Fibroblast of villous mesenchyme (primary cell): ENCODE data around the gene AFAP1L1. TPM values are rescaled to one million over a fixed set of nuclear protein-coding genes. Genes with fewer than 3 reads are reported as not detected.

ENCODE experiments used
- DNase-seq: peaks from one replicate; pipeline ENCODE4 v3.0.0-alpha.2; 2010; ENCODE audit warnings: low read depth
- H3K4me3 ChIP-seq: 2 replicates; pipeline ENCODE4 v1.5.1; 2011; ENCODE audit warnings: low read depth, mild to moderate bottlenecking, low read length
- total RNA-seq: library from RNA; depleted of rRNA; stranded (reverse); fragments of >200 nt; gene quantifications from 2 replicates; pipeline ENCODE4 v1.2.3, GENCODE V29; 2012
- TF ChIP-seq, protein P1 (sequence below): IDR thresholded peaks from 2 replicates; pipeline ENCODE4 v1.5.1; 2012; ENCODE audit warnings: low read depth, mild to moderate bottlenecking, low read length; ENCODE audit not compliant: insufficient read depth

The AFAP1L1 gene
- total RNA-seq, 1 donor: 10.8 TPM

DNA sequence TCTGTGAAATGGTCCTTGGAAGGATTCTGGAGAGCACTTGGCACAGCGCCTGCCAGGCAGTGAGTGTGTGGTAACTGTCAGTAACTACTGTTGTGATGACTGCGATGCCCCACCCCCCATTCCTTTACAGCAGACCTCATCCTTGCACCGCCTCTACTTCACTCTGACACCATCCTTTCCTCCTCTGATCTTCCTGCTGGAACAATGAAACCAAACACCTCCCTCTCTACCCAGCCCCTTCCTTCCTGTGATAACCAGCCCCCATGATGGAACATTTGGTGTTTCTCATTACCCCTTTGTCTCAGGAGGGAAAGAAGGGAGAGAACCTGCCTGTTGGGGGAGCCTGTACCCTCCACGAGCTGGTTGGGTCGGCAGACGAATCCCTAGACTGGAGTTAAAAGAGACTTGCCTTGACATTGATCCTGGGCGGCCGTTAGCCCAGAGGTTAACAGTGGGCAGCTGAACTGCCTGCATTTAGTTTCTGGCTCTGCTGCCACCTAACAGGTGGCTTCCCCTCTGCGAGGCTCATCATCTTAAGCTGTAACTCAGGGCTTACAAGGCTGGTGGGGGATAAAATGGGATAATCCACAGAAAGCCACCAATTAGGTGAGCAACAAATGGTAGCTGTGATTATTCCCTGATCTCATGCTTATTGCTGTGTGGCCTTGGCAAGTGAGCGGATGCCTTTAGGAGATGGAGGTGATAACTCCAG lies 39.4 kb downstream of the AFAP1L1 start:
- peak; percentile 37 for DNase-seq
- no peak overlapping the region for H3K4me3 ChIP-seq
- TF ChIP-seq, protein P1, sequence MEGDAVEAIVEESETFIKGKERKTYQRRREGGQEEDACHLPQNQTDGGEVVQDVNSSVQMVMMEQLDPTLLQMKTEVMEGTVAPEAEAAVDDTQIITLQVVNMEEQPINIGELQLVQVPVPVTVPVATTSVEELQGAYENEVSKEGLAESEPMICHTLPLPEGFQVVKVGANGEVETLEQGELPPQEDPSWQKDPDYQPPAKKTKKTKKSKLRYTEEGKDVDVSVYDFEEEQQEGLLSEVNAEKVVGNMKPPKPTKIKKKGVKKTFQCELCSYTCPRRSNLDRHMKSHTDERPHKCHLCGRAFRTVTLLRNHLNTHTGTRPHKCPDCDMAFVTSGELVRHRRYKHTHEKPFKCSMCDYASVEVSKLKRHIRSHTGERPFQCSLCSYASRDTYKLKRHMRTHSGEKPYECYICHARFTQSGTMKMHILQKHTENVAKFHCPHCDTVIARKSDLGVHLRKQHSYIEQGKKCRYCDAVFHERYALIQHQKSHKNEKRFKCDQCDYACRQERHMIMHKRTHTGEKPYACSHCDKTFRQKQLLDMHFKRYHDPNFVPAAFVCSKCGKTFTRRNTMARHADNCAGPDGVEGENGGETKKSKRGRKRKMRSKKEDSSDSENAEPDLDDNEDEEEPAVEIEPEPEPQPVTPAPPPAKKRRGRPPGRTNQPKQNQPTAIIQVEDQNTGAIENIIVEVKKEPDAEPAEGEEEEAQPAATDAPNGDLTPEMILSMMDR: no peak

DNA sequence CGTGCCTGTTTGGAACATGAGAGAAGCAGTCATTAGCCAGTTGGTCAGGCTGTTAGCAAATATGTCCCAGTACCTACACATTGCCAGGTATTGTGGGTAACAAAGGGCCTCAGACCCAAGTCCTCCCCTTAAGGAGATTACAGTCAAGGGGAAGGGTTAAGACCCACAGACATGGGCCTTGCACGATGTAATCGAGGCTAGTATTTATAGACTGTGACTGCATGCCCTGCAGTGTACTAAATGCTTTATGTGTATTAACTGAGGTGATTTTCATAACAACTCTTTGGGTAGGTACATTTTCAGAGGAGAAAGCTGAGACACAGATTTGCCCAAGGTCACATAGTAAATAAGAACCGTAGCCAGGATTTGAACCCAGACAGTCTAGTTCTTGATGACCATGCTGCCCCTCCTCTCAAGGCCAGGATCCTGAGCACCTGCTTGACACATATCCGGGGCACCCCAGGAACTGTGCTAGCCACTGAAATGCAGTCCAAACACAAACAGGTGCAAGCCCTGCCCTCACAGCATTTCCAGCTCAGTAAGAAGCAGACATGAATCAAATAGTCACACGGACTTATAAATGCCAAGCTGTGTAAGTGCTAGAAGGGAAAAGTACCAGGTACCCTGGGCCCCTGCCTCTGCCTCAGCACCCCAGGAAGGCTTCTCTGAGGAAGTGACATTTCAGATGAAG lies 41.6 kb downstream of the AFAP1L1 start:
- TF ChIP-seq, protein P1: no peak
- no peak for DNase-seq
- no peak overlapping the region for H3K4me3 ChIP-seq

DNA sequence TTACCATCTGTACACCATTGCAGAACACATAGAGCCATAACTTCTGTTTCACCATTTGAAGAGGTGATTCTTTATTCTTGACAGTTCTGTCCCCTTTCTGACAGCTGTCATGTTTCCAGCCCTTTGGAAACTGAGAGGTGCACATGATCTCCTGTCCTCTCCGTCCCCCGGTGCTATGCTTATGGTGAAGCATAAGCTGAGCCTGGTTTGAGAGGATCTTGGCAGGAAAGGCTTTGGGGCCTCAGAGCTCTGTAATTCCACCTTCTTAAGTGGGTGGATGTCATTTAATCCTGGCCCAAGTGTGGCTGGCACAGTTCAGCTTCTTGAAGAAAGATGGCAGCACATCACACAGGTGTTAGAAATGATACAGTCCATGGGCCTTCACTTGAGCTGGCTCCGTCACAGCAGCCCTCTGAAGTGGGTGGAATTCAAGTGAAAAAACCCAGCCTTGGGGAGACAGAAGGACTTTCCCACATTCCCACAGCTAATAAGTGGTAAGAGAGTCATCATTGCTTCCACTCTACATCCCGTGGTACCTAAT lies 43.0 kb downstream of the AFAP1L1 start:
- no peak overlapping the region for H3K4me3 ChIP-seq
- no peak for DNase-seq
- TF ChIP-seq, protein P1: no peak

DNA sequence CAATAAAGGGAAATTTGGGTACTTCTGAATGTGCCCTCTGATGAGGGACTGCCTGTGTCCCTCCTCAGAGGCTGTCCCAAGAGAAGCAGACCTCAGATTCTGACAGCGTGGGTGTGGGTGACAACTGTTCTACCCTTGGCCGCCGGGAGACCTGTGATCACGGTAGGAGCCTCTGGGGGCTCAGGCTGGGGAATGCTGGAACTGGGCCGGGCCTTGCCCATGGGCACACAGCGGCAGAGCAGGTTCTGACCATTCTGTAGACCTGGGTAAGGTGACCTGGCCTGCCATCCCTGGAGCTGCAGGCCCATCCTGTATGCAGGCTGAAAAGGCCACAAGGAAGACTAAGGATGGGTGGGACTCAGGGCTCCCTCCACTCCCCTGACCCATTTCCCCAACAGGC lies 44.1 kb downstream of the AFAP1L1 start:
- no peak overlapping the region for H3K4me3 ChIP-seq
- TF ChIP-seq, protein P1: no peak
- DNase-seq: no peak

DNA sequence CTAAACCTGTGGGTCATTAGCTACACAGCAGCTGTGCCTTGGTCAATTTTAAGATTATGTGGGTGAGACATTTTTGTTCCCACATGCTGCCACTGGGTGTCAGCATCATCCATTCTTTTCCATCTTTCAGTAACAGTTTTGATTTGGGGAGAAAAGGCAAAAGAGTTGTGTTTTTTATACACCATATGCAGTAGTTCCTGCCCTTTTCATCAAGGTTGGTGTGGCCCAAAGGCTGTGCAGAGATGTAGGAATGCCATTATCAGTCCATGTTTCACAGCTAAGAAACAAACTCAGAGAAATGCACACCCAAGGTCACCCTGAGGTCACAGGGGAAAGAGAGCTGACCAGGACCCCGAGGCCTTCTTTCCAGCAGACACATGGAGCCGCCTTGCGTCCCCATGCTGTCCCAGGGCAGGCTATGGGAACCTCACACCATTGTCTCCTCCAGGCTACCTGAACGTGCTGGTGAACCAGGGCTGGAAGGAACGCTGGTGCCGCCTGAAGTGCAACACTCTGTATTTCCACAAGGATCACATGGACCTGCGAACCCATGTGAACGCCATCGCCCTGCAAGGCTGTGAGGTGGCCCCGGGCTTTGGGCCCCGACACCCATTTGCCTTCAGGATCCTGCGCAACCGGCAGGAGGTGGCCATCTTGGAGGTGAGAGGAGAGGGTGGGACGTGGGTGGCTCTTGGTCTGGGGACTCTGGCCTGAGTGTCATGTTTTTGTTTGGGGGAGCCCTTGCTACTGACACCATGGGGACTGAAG lies 45.8 kb downstream of the AFAP1L1 start:
- no peak overlapping the region for H3K4me3 ChIP-seq
- TF ChIP-seq, protein P1: peak; percentile 73
- peak; percentile 58 for DNase-seq

DNA sequence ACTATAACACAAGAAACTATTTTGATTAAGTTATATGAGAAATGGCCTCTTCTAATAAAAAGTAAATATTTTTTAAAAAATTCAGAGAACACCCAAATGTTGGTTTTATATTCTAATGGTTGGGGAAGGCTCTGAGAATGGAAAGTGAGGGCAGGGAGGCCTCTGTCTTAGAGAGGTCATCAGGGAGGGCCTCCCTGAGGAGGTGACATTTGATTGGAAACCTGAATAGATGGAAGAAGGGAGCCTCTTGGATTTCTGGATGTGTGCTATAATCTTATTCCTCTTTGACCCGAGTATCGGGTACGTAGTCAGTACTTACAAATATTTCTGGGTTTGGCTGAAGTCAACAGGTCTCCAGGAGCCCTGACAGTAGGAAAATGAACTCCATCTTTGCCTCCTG lies 47.5 kb downstream of the AFAP1L1 start:
- no peak for DNase-seq
- TF ChIP-seq, protein P1: no peak
- no peak overlapping the region for H3K4me3 ChIP-seq
